ENCODE measurements around the gene IFRD2. TPM values are rescaled to one million over a fixed set of nuclear protein-coding genes. Genes with fewer than 3 reads are reported as not detected.

IFRD2 gene
- total and polyA plus RNA-seq, 2 of the 8 experiments (the other 6 are each of a cell fraction or from before 2014, with no cell fraction given): 76.7 to 88.8 TPM

DNA sequence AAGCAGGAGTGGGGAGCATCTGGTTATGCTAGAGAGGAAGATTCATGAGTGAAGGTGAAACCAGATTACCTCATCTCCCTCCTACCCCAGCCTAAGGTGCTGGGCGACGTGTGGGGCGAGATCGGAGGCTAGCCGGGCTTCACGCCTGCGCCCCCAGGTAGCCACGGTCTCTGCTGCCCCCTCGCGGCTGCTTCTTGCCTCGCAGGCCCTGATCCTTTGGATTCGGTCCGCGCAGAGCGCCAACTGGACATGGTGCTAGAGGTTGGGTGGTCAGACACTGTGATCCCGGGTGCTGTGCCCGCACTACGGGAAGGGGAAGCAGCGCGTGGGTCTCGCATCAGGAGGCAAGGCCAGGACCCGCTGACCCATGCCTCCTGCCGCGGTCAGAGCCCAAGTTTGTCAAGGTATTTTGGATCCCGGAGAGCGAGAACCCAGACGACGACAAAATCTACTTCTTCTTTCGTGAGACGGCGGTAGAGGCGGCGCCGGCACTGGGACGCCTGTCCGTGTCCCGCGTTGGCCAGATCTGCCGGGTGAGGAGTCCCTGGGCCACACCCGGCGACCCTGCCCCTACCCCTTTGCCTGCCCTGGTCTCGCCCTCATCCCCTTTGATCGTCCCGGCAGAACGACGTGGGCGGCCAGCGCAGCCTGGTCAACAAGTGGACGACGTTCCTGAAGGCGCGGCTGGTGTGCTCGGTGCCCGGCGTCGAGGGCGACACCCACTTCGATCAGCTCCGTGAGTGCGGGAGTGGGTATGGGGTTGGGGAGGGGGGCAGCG is 19.1 kb downstream of the IFRD2 start:
- CTCF ChIA-PET (ENCODE audit: partially characterized antibody): interaction anchor here (0.7 to 53.5 kb wide), 10 partner anchors 10 to 89 kb away, joined by 3 to 2149 read pairs (median 27); partner anchors contain the start of genes GNAI2, GNAT1 and SLC38A3
- peak; percentile 77 for FAIRE-seq
- no peak overlapping the region for H3K9ac ChIP-seq (replicated peaks in 1 of 4; ENCODE audit: extremely low read depth in 1 of 4, low read depth in 3 of 4, low read length in 3 of 4)
- no peak for TF ChIP-seq CHD1 (IDR thresholded peaks at IDR 0.05; ENCODE audit: low read depth, low read length)
- TF ChIP-seq KDM5A (IDR thresholded peaks at IDR 0.05; ENCODE audit: low read length): no peak
- no peak for TF ChIP-seq KDM1A (IDR thresholded peaks at IDR 0.05; ENCODE audit: borderline replicate concordance, low read length)
- no peak for TF ChIP-seq ZNF274 (IDR thresholded peaks at IDR 0.05; ENCODE audit: borderline replicate concordance, extremely low read depth, low read length)
- 0 out of 2 replicates have a peak, but pooled peaks have one; percentile 45 for TF ChIP-seq YY1 (IDR thresholded peaks at IDR 0.05; ENCODE audit: low read depth, low read length)
- TF ChIP-seq SP4 (IDR thresholded peaks at IDR 0.05; ENCODE audit: low read length): peak; percentile 35; the same call in 1 of the 2 replicates
- TF ChIP-seq E2F6 (IDR thresholded peaks at IDR 0.05): peak; percentile 25; the same call in 1 of the 2 replicates
- no peak for TF ChIP-seq SAP30 (IDR thresholded peaks at IDR 0.05; ENCODE audit: insufficient read depth, insufficient replicate concordance, low read length)
- TF ChIP-seq JUN (IDR thresholded peaks at IDR 0.05; ENCODE audit: low read depth, low read length): 0 out of 2 replicates have a peak, but pooled peaks have one; percentile 8
- TF ChIP-seq GABPA (IDR thresholded peaks at IDR 0.05; ENCODE audit: borderline replicate concordance, insufficient read depth, low read length): peak; percentile 53; the same call in 1 of the 2 replicates

More for the DNA sequence above, 19.1 kb downstream of the IFRD2 start:
- Histone ChIP-seq H3K79me2 (ENCODE audit: control insufficient read depth in 1 of 2, insufficient read depth in 2 of 2, low read length in 2 of 2) (no peaks in the 10 kb centered on the region), H2BK20ac (ENCODE audit: low read length) (peak overlapping the region; percentile 80; the same call in 1 of the 2 replicates), H2AFZ (ENCODE audit: low read length) (no peak overlapping the region), H3K18ac (ENCODE audit: extremely low read depth, low read length) (peak overlapping the region; percentile 90), H3K27me3 (replicated peaks in 1 of 4; ENCODE audit: control insufficient read depth in 3 of 4, extremely low read depth in 1 of 4, insufficient read depth in 3 of 4, low read length in 3 of 4) (peaks cover 27 to 50% (median 42%) of the 10 kb centered on the region in 4 experiments), H2BK12ac (ENCODE audit: low read depth, low read length) (peak overlapping the region; percentile 92; the same call in 1 of the 2 replicates), H3K36me3 (ENCODE audit: control insufficient read depth in 2 of 4, insufficient read depth in 4 of 4, low read length in 3 of 4) (no peaks in the 10 kb centered on the region), H2BK5ac (ENCODE audit: low read depth, low read length) (no peak overlapping the region; the same call in 1 of the 2 replicates), H3K9me3 (ENCODE audit: insufficient read depth in 2 of 2, low read depth in 1 of 2, low read length in 1 of 2) (no peaks in the 10 kb centered on the region; a peak in 1 of 4 replicates), H4K5ac (ENCODE audit: insufficient read length, low read depth, low read length) (no peak overlapping the region), H3K56ac (replicated peaks; ENCODE audit: insufficient read length, low read depth, low read length) (no peak overlapping the region), H4K8ac (ENCODE audit: extremely low read depth, insufficient read depth, low read length) (peak overlapping the region; percentile 86; the same call in 1 of the 2 replicates), H4K20me1 (replicated peaks in 1 of 2; ENCODE audit: control insufficient read depth in 1 of 2, insufficient read depth in 2 of 2, low read length in 2 of 2) (peaks cover 0 to 1% of the 10 kb centered on the region in 2 experiments), H3K4me1 (replicated peaks in 1 of 4; ENCODE audit: control insufficient read depth in 3 of 4, insufficient read depth in 4 of 4, low read length in 3 of 4) (peaks cover 0 to 20% (median 19%) of the 10 kb centered on the region in 4 experiments; a peak in 6 of 7 replicates), H3K4me2 (ENCODE audit: insufficient read depth in 1 of 2, low read depth in 2 of 2, low read length in 2 of 2) (peak overlapping the region; percentile 2 to 75), H2AK5ac (ENCODE audit: low read depth, low read length) (no peak overlapping the region), H3K23me2 (ENCODE audit: low read depth, low read length) (peaks cover 2% of the 10 kb centered on the region; the same call in 1 of the 2 replicates), H3K23ac (ENCODE audit: insufficient read length) (no peak overlapping the region), H3K14ac (ENCODE audit: insufficient read length) (no peak overlapping the region), H4K91ac (replicated peaks; ENCODE audit: insufficient read length, low read length) (peak overlapping the region; percentile 94), H3K4me3 (ENCODE audit: extremely low read depth in 1 of 4, insufficient read depth in 2 of 4, low read depth in 3 of 4, low read length in 4 of 4) (peak overlapping the region in 1 of 4 experiments; percentile 46; a peak in 1 of 8 replicates), H3K79me1 (ENCODE audit: low read depth, low read length) (no peaks in the 10 kb centered on the region), H2BK120ac (replicated peaks; ENCODE audit: low read depth, low read length) (no peak overlapping the region), H3K27ac (ENCODE audit: low read depth, low read length) (no peak overlapping the region), H2BK15ac (ENCODE audit: low read length) (peak overlapping the region; percentile 92; the same call in 1 of the 2 replicates), H3K4ac (replicated peaks; ENCODE audit: insufficient read length, low read depth, low read length) (no peak overlapping the region)
- WGBS, 2 experiments (ENCODE audit: extremely low coverage in 1 of 2, insufficient coverage in 1 of 2, insufficient read length in 1 of 2, insufficient replicate concordance in 2 of 2, low coverage in 1 of 2, low lambda C conversion rate in 2 of 2, missing lambda C conversion rate in 1 of 2): 32% methylated on average over 60 of the region's 61 CpGs; no CpG with 5 or more reads in 1 of the 2 experiments
- DNase-seq (ENCODE audit: low read depth in 1 of 2, low spot score in 2 of 2): peak in 1 of 2 experiments; percentile 100
- POLR2A ChIA-PET (ENCODE audit: partially characterized antibody): interaction anchor here (0.6 to 4.4 kb wide), 4 partner anchors 9 to 46 kb away, joined by 3 to 35 read pairs (median 5); no protein-coding TSS in a partner anchor

All from H1 (cell line).